GM18951 (cell line): Measurements from ENCODE around the gene CPLX4.

ENCODE experiments used
- POLR2A ChIP-seq: IDR thresholded peaks from 4 replicates; pipeline ENCODE4 v1.6.1; 2011; ENCODE audit warnings: mild to moderate bottlenecking; ENCODE audit not compliant: insufficient read length, insufficient read depth; ENCODE audit errors: extremely low read depth
- in situ Hi-C: fragments of 300-500 bp; cut with MboI; formaldehyde crosslinking; loops from one replicate; pipeline ENCODE4 v1.12.0; 2022; ENCODE audit warnings: low sequenced_read_pairs, mixed read lengths, inconsistent platforms; ENCODE audit not compliant: unreplicated experiment

The CPLX4 gene

GRCh38 chr18:59340312-59340711 lies 21.9 kb upstream of the CPLX4 start:
- no peak for TF ChIP-seq POLR2A
- in situ Hi-C loops = no loop called here

DNA sequence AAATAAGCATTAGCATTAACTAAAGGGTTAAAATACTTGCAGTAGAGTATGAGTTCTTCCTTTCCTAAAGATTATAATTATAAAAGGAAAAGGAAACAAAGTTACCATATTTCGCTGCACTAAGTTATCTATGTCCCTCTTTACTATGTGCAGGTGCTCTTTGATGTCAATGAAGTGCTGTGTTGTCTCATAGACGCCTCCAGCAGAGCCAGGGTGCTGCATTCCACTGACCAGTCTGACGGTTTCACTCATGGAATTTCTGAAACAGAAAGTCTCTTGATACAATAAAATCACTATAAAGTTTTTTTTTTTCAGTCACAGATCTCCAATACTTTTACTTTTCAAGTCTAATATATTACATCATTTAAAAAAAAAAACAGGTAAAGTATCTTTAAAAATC lies 14.5 kb upstream of the CPLX4 start:
- TF ChIP-seq POLR2A = no peak
- in situ Hi-C loops = no loop called here

- in situ Hi-C loops = no loop called here
- TF ChIP-seq POLR2A = no peak
Measured at GRCh38 chr18:59328683-59329082, 10.2 kb upstream of the CPLX4 start.

GRCh38 chr18:59325965-59326364 lies 7.5 kb upstream of the CPLX4 start:
- no peak for TF ChIP-seq POLR2A
- in situ Hi-C loops = no loop called here

DNA sequence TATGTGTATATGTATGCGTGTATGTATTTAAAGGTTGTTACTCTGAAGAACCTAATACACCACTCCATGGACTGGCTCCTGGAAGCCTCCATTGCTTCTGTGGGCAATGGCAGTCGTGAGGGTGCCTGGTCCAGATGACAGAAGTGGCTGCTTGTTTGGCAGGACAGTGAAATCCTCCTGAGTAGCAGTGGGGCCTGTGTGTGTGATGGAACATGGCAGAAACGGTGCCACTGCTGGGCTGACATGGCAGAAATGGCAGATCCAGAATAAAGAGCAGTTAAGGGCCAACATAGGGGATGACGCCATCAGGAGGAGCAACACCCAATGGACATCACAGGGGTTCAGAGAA lies 6.1 kb upstream of the CPLX4 start:
- in situ Hi-C loops = no loop called here
- no peak for TF ChIP-seq POLR2A

GRCh38 chr18:59323931-59324622 lies 5.6 kb upstream of the CPLX4 start:
- no peak for TF ChIP-seq POLR2A
- in situ Hi-C loops = no loop called here

DNA sequence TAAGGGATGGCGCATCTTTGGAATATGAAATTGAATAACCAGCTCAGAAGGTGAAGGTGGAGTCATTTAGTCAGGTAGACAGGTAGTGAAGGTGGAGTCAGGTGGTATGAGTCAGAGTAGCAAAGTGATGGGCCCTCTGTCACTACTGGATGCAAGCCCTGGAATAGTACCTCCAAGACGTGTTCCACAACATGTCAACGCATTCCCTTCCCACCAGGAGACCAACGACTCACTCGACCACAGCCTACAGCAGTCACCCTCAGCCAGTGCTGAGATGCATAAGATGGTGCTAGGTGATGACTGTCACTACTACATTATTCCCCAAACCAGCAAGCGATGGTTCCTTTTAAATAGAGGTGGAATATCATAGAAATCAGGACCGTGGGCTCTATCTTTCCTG lies 6.8 kb downstream of the CPLX4 start:
- TF ChIP-seq POLR2A = no peak
- in situ Hi-C loops = no loop called here

- in situ Hi-C loops = loop anchor here (10.0 kb wide), 1 partner anchor 86 kb away; no protein-coding TSS in a partner anchor
- TF ChIP-seq POLR2A = no peak
Measured at GRCh38 chr18:59308938-59309260, 9.6 kb downstream of the CPLX4 start.

GRCh38 chr18:59308248-59308937 lies 10.1 kb downstream of the CPLX4 start:
- in situ Hi-C loops = loop anchor here (10.0 kb wide), 1 partner anchor 86 kb away; no protein-coding TSS in a partner anchor
- TF ChIP-seq POLR2A = no peak

DNA sequence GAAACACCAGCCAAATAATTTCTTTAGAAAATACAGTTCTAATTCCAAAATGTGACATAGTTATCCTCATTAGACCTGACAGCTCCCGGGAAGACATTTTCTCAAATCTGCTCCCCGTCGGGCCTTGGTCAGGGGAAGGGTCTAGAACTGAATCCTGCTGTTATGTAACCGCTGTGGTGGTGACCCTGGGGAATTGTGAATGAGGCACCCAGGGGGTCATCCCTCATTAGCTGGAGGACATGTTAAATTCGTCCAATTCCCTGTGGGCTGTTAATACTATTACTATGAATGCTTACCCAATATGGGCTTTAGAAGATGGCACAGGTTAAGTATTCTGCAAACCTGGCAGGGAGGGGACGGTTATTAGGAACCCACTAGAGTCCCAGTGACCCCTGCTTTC lies 11.8 kb downstream of the CPLX4 start:
- TF ChIP-seq POLR2A = no peak
- in situ Hi-C loops = loop anchor here (10.0 kb wide), 1 partner anchor 88 kb away; no protein-coding TSS in a partner anchor

DNA sequence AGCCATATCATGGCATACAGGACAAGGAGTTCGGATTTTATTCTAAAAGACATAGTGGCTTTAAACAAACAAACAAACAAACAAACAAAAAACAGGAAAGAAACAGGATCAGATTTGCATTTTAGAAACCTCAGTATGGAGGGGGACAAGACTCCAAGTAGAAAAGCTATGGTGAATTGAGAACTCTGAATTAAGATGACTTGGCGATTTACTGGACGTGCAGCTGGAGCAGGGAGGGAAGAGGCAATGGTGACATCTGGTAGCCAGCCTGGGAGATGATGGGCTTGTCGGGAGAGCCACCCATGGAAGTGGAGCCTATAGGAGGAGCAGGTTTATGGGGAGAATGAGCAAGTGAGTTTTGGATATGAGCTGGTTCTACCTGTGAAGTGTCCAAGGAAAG lies 13.2 kb downstream of the CPLX4 start:
- TF ChIP-seq POLR2A = no peak
- in situ Hi-C loops = loop anchor here (10.0 kb wide), 1 partner anchor 90 kb away; no protein-coding TSS in a partner anchor

GRCh38 chr18:59303656-59304195 lies 14.7 kb downstream of the CPLX4 start:
- TF ChIP-seq POLR2A = no peak
- in situ Hi-C loops = loop anchor here (10.0 kb wide), 1 partner anchor 91 kb away; no protein-coding TSS in a partner anchor

GRCh38 chr18:59303006-59303405 lies 15.4 kb downstream of the CPLX4 start:
- TF ChIP-seq POLR2A = no peak
- in situ Hi-C loops = loop anchor here (10.0 kb wide), 1 partner anchor 92 kb away; no protein-coding TSS in a partner anchor

DNA sequence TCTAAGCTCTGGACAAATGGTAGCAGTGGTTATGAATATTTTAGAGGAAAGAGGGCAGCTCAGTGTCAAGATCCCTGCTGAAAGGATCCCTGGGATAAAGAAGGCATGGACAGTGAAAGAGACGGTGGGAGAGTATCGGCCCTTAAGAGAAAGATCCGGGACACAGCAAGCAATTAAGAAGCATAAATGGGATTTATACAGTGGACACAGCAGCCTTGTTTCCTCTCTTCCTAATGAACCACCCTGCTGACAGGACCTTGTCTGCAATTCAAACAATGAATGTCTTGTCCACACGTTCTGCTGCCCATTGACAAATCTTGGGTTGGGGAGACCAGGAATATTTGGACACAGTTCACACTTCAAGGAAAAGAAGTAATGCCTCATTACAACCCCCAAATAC lies 16.5 kb downstream of the CPLX4 start:
- in situ Hi-C loops = loop anchor here (10.0 kb wide), 1 partner anchor 93 kb away; no protein-coding TSS in a partner anchor

More for the DNA sequence above, 16.5 kb downstream of the CPLX4 start:
- no peak for TF ChIP-seq POLR2A
